ENCODE results near the gene RFC1.
"Not testable (repeated sequence)": the region's sequence is repeated elsewhere in the genome, so short reads cannot be mapped to it uniquely, and the experiment has no call there.

RFC1 gene

GRCh38 chr4:39365830-39366771 is at the start of gene RFC1:
TSS of gene RFC1 (minus strand) at chr4:39366362. CDS start at chr4:39366241, 121 bp downstream.
- DNase-seq (ENCODE audit: low read depth), result peak; percentile 40

GRCh38 chr4:39415678-39416283 is 49.6 kb upstream of the RFC1 start:
- DNase-seq (ENCODE audit: low read depth), result no peak

GRCh38 chr4:39411561-39411960 is 45.4 kb upstream of the RFC1 start:
- DNase-seq (ENCODE audit: low read depth), result not testable (repeated sequence)

GRCh38 chr4:39410415-39410814 is 44.3 kb upstream of the RFC1 start:
- no peak for DNase-seq (ENCODE audit: low read depth)

GRCh38 chr4:39407584-39407885 is 41.4 kb upstream of the RFC1 start:
- DNase-seq (ENCODE audit: low read depth), result no peak

GRCh38 chr4:39406763-39407583 is 40.8 kb upstream of the RFC1 start, which contains the start of gene KLB:
TSS of gene KLB (plus strand) at chr4:39406930. CDS start at chr4:39406950, 20 bp downstream.
- DNase-seq (ENCODE audit: low read depth), result no peak

- not testable (repeated sequence) for DNase-seq (ENCODE audit: low read depth)
Observed at GRCh38 chr4:39401640-39402039, 35.5 kb upstream of the RFC1 start.

GRCh38 chr4:39394706-39395105 is 28.5 kb upstream of the RFC1 start:
- no peak for DNase-seq (ENCODE audit: low read depth)

- DNase-seq (ENCODE audit: low read depth), result no peak
Observed at GRCh38 chr4:39390603-39391002, 24.4 kb upstream of the RFC1 start.

- no peak for DNase-seq (ENCODE audit: low read depth)
Observed at GRCh38 chr4:39384563-39384962, 18.4 kb upstream of the RFC1 start.

- DNase-seq (ENCODE audit: low read depth), result no peak
Observed at GRCh38 chr4:39383690-39384089, 17.5 kb upstream of the RFC1 start.

- DNase-seq (ENCODE audit: low read depth), result no peak
Observed at GRCh38 chr4:39375478-39375877, 9.3 kb upstream of the RFC1 start.

GRCh38 chr4:39371209-39371608 is 5.0 kb upstream of the RFC1 start:
- DNase-seq (ENCODE audit: low read depth), result not testable (repeated sequence)

- DNase-seq (ENCODE audit: low read depth), result no peak
Observed at GRCh38 chr4:39369301-39369700, 3.1 kb upstream of the RFC1 start.

- DNase-seq (ENCODE audit: low read depth), result no peak
Observed at GRCh38 chr4:39367166-39367565, 1.0 kb upstream of the RFC1 start.

- no peak for DNase-seq (ENCODE audit: low read depth)
Observed at GRCh38 chr4:39365360-39365759, 802 bp downstream of the RFC1 start.

GRCh38 chr4:39363773-39364393 is 2.3 kb downstream of the RFC1 start:
- DNase-seq (ENCODE audit: low read depth), result no peak

- DNase-seq (ENCODE audit: low read depth), result no peak
Observed at GRCh38 chr4:39362827-39363226, 3.3 kb downstream of the RFC1 start.

- not testable (repeated sequence) for DNase-seq (ENCODE audit: low read depth)
Observed at GRCh38 chr4:39360611-39361010, 5.6 kb downstream of the RFC1 start.

- DNase-seq (ENCODE audit: low read depth), result no peak
Observed at GRCh38 chr4:39357002-39357401, 9.2 kb downstream of the RFC1 start.

- DNase-seq (ENCODE audit: low read depth), result no peak
Observed at GRCh38 chr4:39354254-39354552, 12.0 kb downstream of the RFC1 start.

Measured in non-pigmented ciliary epithelial cell (primary cell).